ENCODE data around the gene MEIOSIN.
"Not testable (repeated sequence)": the region's sequence is repeated elsewhere in the genome, so short reads cannot be mapped to it uniquely, and the experiment has no call there.

Gene MEIOSIN

GRCh38 chr19:45715139-45715538, 18.1 kb upstream of the MEIOSIN start:
- Mint-ChIP-seq H3K27me3 (no peaks in the 10 kb centered on the region), H3K9me3 (no peaks in the 10 kb centered on the region), H3K36me3 (peaks cover 14% of the 10 kb centered on the region), H3K27ac (peak overlapping the region; percentile 46), H3K4me1 (peaks cover 53% of the 10 kb centered on the region), H3K4me3 (peak overlapping the region; percentile 96)

GRCh38 chr19:45716359-45717130, 16.7 kb upstream of the MEIOSIN start:
- Mint-ChIP-seq H3K4me1 (peaks cover 46% of the 10 kb centered on the region), H3K9me3 (no peaks in the 10 kb centered on the region), H3K27ac (peak overlapping the region; percentile 97), H3K36me3 (peaks cover 13% of the 10 kb centered on the region), H3K27me3 (no peaks in the 10 kb centered on the region), H3K4me3 (peak overlapping the region; percentile 96)

- no peaks in the 10 kb centered on the region for H3K9me3 Mint-ChIP-seq
- H3K4me3 Mint-ChIP-seq: peak overlapping the region; percentile 96
- peaks cover 46% of the 10 kb centered on the region for H3K4me1 Mint-ChIP-seq
- no peaks in the 10 kb centered on the region for H3K27me3 Mint-ChIP-seq
- peak overlapping the region; percentile 97 for H3K27ac Mint-ChIP-seq
- H3K36me3 Mint-ChIP-seq: peaks cover 14% of the 10 kb centered on the region
Measured at GRCh38 chr19:45717131-45717982, 15.9 kb upstream of the MEIOSIN start.

GRCh38 chr19:45717983-45718650, 15.1 kb upstream of the MEIOSIN start:
- peak overlapping the region; percentile 88 for H3K27ac Mint-ChIP-seq
- H3K36me3 Mint-ChIP-seq: peaks cover 14% of the 10 kb centered on the region
- peak overlapping the region; percentile 96 for H3K4me3 Mint-ChIP-seq
- no peaks in the 10 kb centered on the region for H3K9me3 Mint-ChIP-seq
- peaks cover 46% of the 10 kb centered on the region for H3K4me1 Mint-ChIP-seq
- no peaks in the 10 kb centered on the region for H3K27me3 Mint-ChIP-seq

GRCh38 chr19:45720065-45720464, 13.2 kb upstream of the MEIOSIN start:
- H3K27ac Mint-ChIP-seq, H3K27me3 Mint-ChIP-seq, H3K4me3 Mint-ChIP-seq, H3K9me3 Mint-ChIP-seq: not testable (repeated sequence)
- Mint-ChIP-seq H3K4me1 (peaks cover 42% of the 10 kb centered on the region), H3K36me3 (peaks cover 14% of the 10 kb centered on the region)

- not testable (repeated sequence) for H3K9me3 Mint-ChIP-seq, H3K27ac Mint-ChIP-seq, H3K36me3 Mint-ChIP-seq, H3K27me3 Mint-ChIP-seq, H3K4me3 Mint-ChIP-seq
- H3K4me1 Mint-ChIP-seq: peaks cover 38% of the 10 kb centered on the region
Measured at GRCh38 chr19:45728683-45729082, 4.6 kb upstream of the MEIOSIN start.

- peak overlapping the region; percentile 85 for H3K27ac Mint-ChIP-seq
- peaks cover 33% of the 10 kb centered on the region for H3K4me1 Mint-ChIP-seq
- no peaks in the 10 kb centered on the region for H3K36me3 Mint-ChIP-seq
- no peaks in the 10 kb centered on the region for H3K9me3 Mint-ChIP-seq
- H3K4me3 Mint-ChIP-seq: peak overlapping the region; percentile 94
- no peaks in the 10 kb centered on the region for H3K27me3 Mint-ChIP-seq
Measured at GRCh38 chr19:45729800-45730290, 3.4 kb upstream of the MEIOSIN start.

GRCh38 chr19:45730368-45731288, 2.6 kb upstream of the MEIOSIN start, which contains the start of gene FBXO46:
TSS of gene FBXO46 (minus strand) at chr19:45730896. CDS start at chr19:45713495, 17,401 bp downstream.
- no peaks in the 10 kb centered on the region for H3K9me3 Mint-ChIP-seq
- H3K36me3 Mint-ChIP-seq: no peaks in the 10 kb centered on the region
- no peaks in the 10 kb centered on the region for H3K27me3 Mint-ChIP-seq
- H3K4me3 Mint-ChIP-seq: peak within 1 kb of the TSS; percentile 94
- H3K27ac Mint-ChIP-seq: peak within 1 kb of the TSS; percentile 85
- H3K4me1 Mint-ChIP-seq: peaks cover 33% of the 10 kb centered on the region

- Mint-ChIP-seq H3K4me1 (no peaks in the 10 kb centered on the region), H3K36me3 (no peaks in the 10 kb centered on the region), H3K27me3 (no peaks in the 10 kb centered on the region), H3K4me3 (no peak overlapping the region), H3K27ac (no peak overlapping the region), H3K9me3 (no peaks in the 10 kb centered on the region)
Measured at GRCh38 chr19:45739498-45740439, 6.5 kb downstream of the MEIOSIN start.

GRCh38 chr19:45742969-45743368, 9.7 kb downstream of the MEIOSIN start:
- H3K4me3 Mint-ChIP-seq: no peak overlapping the region

GRCh38 chr19:45745606-45746005, 12.4 kb downstream of the MEIOSIN start:
- no peak overlapping the region for H3K4me3 Mint-ChIP-seq
- no peak overlapping the region for H3K27ac Mint-ChIP-seq
- H3K9me3 Mint-ChIP-seq: no peaks in the 10 kb centered on the region
- no peaks in the 10 kb centered on the region for H3K4me1 Mint-ChIP-seq
- no peaks in the 10 kb centered on the region for H3K27me3 Mint-ChIP-seq
- no peaks in the 10 kb centered on the region for H3K36me3 Mint-ChIP-seq

More at GRCh38 chr19:45742969-45743368, 9.7 kb downstream of the MEIOSIN start:
- Mint-ChIP-seq H3K27ac (no peak overlapping the region), H3K9me3 (no peaks in the 10 kb centered on the region), H3K27me3 (no peaks in the 10 kb centered on the region), H3K4me1 (no peaks in the 10 kb centered on the region), H3K36me3 (no peaks in the 10 kb centered on the region)

- no peak overlapping the region for H3K27ac Mint-ChIP-seq
- no peak overlapping the region for H3K4me3 Mint-ChIP-seq
- H3K27me3 Mint-ChIP-seq: no peaks in the 10 kb centered on the region
- H3K9me3 Mint-ChIP-seq: no peaks in the 10 kb centered on the region
- no peaks in the 10 kb centered on the region for H3K4me1 Mint-ChIP-seq
- H3K36me3 Mint-ChIP-seq: no peaks in the 10 kb centered on the region
Measured at GRCh38 chr19:45746866-45747265, 13.6 kb downstream of the MEIOSIN start.

GRCh38 chr19:45747513-45747912, 14.3 kb downstream of the MEIOSIN start:
- Mint-ChIP-seq H3K4me3 (no peak overlapping the region), H3K9me3 (no peaks in the 10 kb centered on the region), H3K27ac (no peak overlapping the region), H3K36me3 (no peaks in the 10 kb centered on the region), H3K27me3 (no peaks in the 10 kb centered on the region), H3K4me1 (no peaks in the 10 kb centered on the region)

- not testable (repeated sequence) for H3K4me3 Mint-ChIP-seq, H3K27ac Mint-ChIP-seq, H3K9me3 Mint-ChIP-seq, H3K36me3 Mint-ChIP-seq, H3K27me3 Mint-ChIP-seq, H3K4me1 Mint-ChIP-seq
Measured at GRCh38 chr19:45751483-45751882, 18.2 kb downstream of the MEIOSIN start.
